T-helper 17 cell (primary cell): ENCODE results near the gene SCUBE1. TPM values are rescaled to one million over a fixed set of nuclear protein-coding genes. Genes with fewer than 3 reads are reported as not detected.
"Not testable (repeated sequence)": the region's sequence is repeated elsewhere in the genome, so short reads cannot be mapped to it uniquely, and the experiment has no call there.

Experiments used
- ATAC-seq: fragments of 150-1000 bp; cut with Tn5 transposase; 2 replicates; pipeline ENCODE4 v1.10.0; 2021; ENCODE audit warnings: mild to moderate bottlenecking, moderate library complexity
- DNase-seq, 3 donors: peaks; one replicate each; pipeline versions ENCODE4 v3.0.0 to v3.0.0-alpha.2; 2020 to 2021
- H3K9me3 ChIP-seq: one replicate; pipeline ENCODE4 v1.7.0; 2013; ENCODE audit warnings: low read length, mild to moderate bottlenecking; ENCODE audit not compliant: control insufficient read depth, poor library complexity, severe bottlenecking
- H3K27ac Mint-ChIP-seq: one replicate; pipeline ENCODE4 v1.8.0; 2022; ENCODE audit warnings: mild to moderate bottlenecking, moderate library complexity, mixed read lengths
- H3K27me3 Mint-ChIP-seq: one replicate; pipeline ENCODE4 v1.8.0; 2022; ENCODE audit warnings: mixed read lengths
- H3K36me3 Mint-ChIP-seq: one replicate; pipeline ENCODE4 v1.8.0; 2022; ENCODE audit warnings: low read depth, mixed read lengths
- H3K4me1 Mint-ChIP-seq: one replicate; pipeline ENCODE4 v1.8.0; 2022; ENCODE audit warnings: mild to moderate bottlenecking, mixed read lengths
- H3K4me3 Mint-ChIP-seq: one replicate; pipeline ENCODE4 v1.8.0; 2022; ENCODE audit warnings: mild to moderate bottlenecking, moderate library complexity, mixed read lengths
- total RNA-seq, 4 donors: library from RNA in 2 of 4; stranded (reverse) in 2 of 4; gene quantifications; one replicate each; pipeline ENCODE4 v1.2.3 and lab custom pipeline; 2022 to 2026

SCUBE1 gene
- total RNA-seq, 2 donors from 2014 or later = not detected

GRCh38 chr22:43288807-43289420, 54.3 kb downstream of the SCUBE1 start:
- H3K27me3 Mint-ChIP-seq = no peaks in the 10 kb centered on the region
- no peaks in the 10 kb centered on the region for H3K36me3 Mint-ChIP-seq
- DNase-seq = no peak
- ATAC-seq = no peak
- H3K27ac Mint-ChIP-seq = no peak overlapping the region
- H3K4me1 Mint-ChIP-seq = no peaks in the 10 kb centered on the region
- H3K4me3 Mint-ChIP-seq = peak overlapping the region; percentile 12
- H3K9me3 ChIP-seq = no peaks in the 10 kb centered on the region

- H3K9me3 ChIP-seq = no peaks in the 10 kb centered on the region
- H3K36me3 Mint-ChIP-seq = no peaks in the 10 kb centered on the region
- H3K4me1 Mint-ChIP-seq = no peaks in the 10 kb centered on the region
- H3K4me3 Mint-ChIP-seq = no peak overlapping the region
- H3K27ac Mint-ChIP-seq = no peak overlapping the region
- H3K27me3 Mint-ChIP-seq = no peaks in the 10 kb centered on the region
- ATAC-seq = no peak
- no peak for DNase-seq
Measured at GRCh38 chr22:43288378-43288777, 54.8 kb downstream of the SCUBE1 start.

- ATAC-seq (no peak), DNase-seq (no peak)
- no peaks in the 10 kb centered on the region for H3K9me3 ChIP-seq
- H3K36me3 Mint-ChIP-seq = no peaks in the 10 kb centered on the region
- peaks cover 5% of the 10 kb centered on the region for H3K27me3 Mint-ChIP-seq
- H3K27ac Mint-ChIP-seq = no peak overlapping the region
- no peak overlapping the region for H3K4me3 Mint-ChIP-seq
- no peaks in the 10 kb centered on the region for H3K4me1 Mint-ChIP-seq
Measured at GRCh38 chr22:43287441-43287840, 55.7 kb downstream of the SCUBE1 start.

GRCh38 chr22:43281394-43281793, 61.8 kb downstream of the SCUBE1 start:
- H3K27me3 Mint-ChIP-seq = peaks cover 8% of the 10 kb centered on the region
- no peaks in the 10 kb centered on the region for H3K9me3 ChIP-seq
- no peak for DNase-seq
- H3K4me3 Mint-ChIP-seq = no peak overlapping the region
- no peaks in the 10 kb centered on the region for H3K4me1 Mint-ChIP-seq
- no peaks in the 10 kb centered on the region for H3K36me3 Mint-ChIP-seq
- no peak for ATAC-seq
- no peak overlapping the region for H3K27ac Mint-ChIP-seq

GRCh38 chr22:43280523-43280886, 62.7 kb downstream of the SCUBE1 start:
- not testable (repeated sequence) for DNase-seq, H3K9me3 ChIP-seq, H3K4me3 Mint-ChIP-seq, H3K4me1 Mint-ChIP-seq, H3K36me3 Mint-ChIP-seq, H3K27ac Mint-ChIP-seq, ATAC-seq
- peaks cover 15% of the 10 kb centered on the region for H3K27me3 Mint-ChIP-seq

- no peak for DNase-seq
Measured at GRCh38 chr22:43279867-43280522, 63.2 kb downstream of the SCUBE1 start.

GRCh38 chr22:43277987-43278601, 65.1 kb downstream of the SCUBE1 start:
- no peak overlapping the region for H3K4me3 Mint-ChIP-seq
- peaks cover 2% of the 10 kb centered on the region for H3K36me3 Mint-ChIP-seq
- no peak overlapping the region for H3K27ac Mint-ChIP-seq

More at GRCh38 chr22:43279867-43280522, 63.2 kb downstream of the SCUBE1 start:
- Mint-ChIP-seq H3K4me1 (no peaks in the 10 kb centered on the region), H3K4me3 (no peak overlapping the region), H3K36me3 (peaks cover 2% of the 10 kb centered on the region), H3K27me3 (peaks cover 20% of the 10 kb centered on the region), H3K27ac (no peak overlapping the region)
- H3K9me3 ChIP-seq = no peaks in the 10 kb centered on the region
- no peak for ATAC-seq

GRCh38 chr22:43277091-43277490, 66.1 kb downstream of the SCUBE1 start:
- H3K27ac Mint-ChIP-seq = no peak overlapping the region
- no peak for ATAC-seq

More at GRCh38 chr22:43277987-43278601, 65.1 kb downstream of the SCUBE1 start:
- no peaks in the 10 kb centered on the region for H3K9me3 ChIP-seq
- peaks cover 3% of the 10 kb centered on the region for H3K4me1 Mint-ChIP-seq
- ATAC-seq (no peak), DNase-seq (no peak)
- peaks cover 32% of the 10 kb centered on the region for H3K27me3 Mint-ChIP-seq

GRCh38 chr22:43276321-43276720, 66.9 kb downstream of the SCUBE1 start:
- Mint-ChIP-seq H3K4me3 (no peak overlapping the region), H3K27ac (no peak overlapping the region), H3K4me1 (peaks cover 3% of the 10 kb centered on the region), H3K36me3 (peaks cover 2% of the 10 kb centered on the region), H3K27me3 (peaks cover 23% of the 10 kb centered on the region)
- DNase-seq = no peak
- ATAC-seq = no peak
- no peaks in the 10 kb centered on the region for H3K9me3 ChIP-seq

More at GRCh38 chr22:43277091-43277490, 66.1 kb downstream of the SCUBE1 start:
- H3K27me3 Mint-ChIP-seq = peaks cover 23% of the 10 kb centered on the region
- no peak for DNase-seq
- H3K9me3 ChIP-seq = no peaks in the 10 kb centered on the region
- peaks cover 3% of the 10 kb centered on the region for H3K4me1 Mint-ChIP-seq
- no peak overlapping the region for H3K4me3 Mint-ChIP-seq
- peaks cover 2% of the 10 kb centered on the region for H3K36me3 Mint-ChIP-seq

GRCh38 chr22:43275545-43276317, 67.4 kb downstream of the SCUBE1 start:
- H3K36me3 Mint-ChIP-seq = peaks cover 2% of the 10 kb centered on the region
- H3K4me3 Mint-ChIP-seq = no peak overlapping the region
- DNase-seq = no peak
- no peak for ATAC-seq
- no peaks in the 10 kb centered on the region for H3K9me3 ChIP-seq
- peaks cover 23% of the 10 kb centered on the region for H3K27me3 Mint-ChIP-seq
- peaks cover 3% of the 10 kb centered on the region for H3K4me1 Mint-ChIP-seq
- peak overlapping the region; percentile 51 for H3K27ac Mint-ChIP-seq

- no peaks in the 10 kb centered on the region for H3K9me3 ChIP-seq
- Mint-ChIP-seq H3K4me1 (peaks cover 3% of the 10 kb centered on the region), H3K27ac (peak overlapping the region; percentile 51), H3K27me3 (peaks cover 23% of the 10 kb centered on the region), H3K36me3 (peaks cover 2% of the 10 kb centered on the region), H3K4me3 (no peak overlapping the region)
- DNase-seq = no peak
- ATAC-seq = no peak
Measured at GRCh38 chr22:43274595-43275240, 68.5 kb downstream of the SCUBE1 start.

- peaks cover 3% of the 10 kb centered on the region for H3K4me1 Mint-ChIP-seq
- DNase-seq = no peak
- H3K36me3 Mint-ChIP-seq = peaks cover 2% of the 10 kb centered on the region
- H3K27me3 Mint-ChIP-seq = peaks cover 23% of the 10 kb centered on the region
- no peak overlapping the region for H3K4me3 Mint-ChIP-seq
- ATAC-seq = peak; percentile 48
- no peak overlapping the region for H3K27ac Mint-ChIP-seq
- no peaks in the 10 kb centered on the region for H3K9me3 ChIP-seq
Measured at GRCh38 chr22:43273902-43274484, 69.2 kb downstream of the SCUBE1 start.
